MG63 (cell line): ENCODE data around the gene ATRAID. TPM values are rescaled to one million over a fixed set of nuclear protein-coding genes. Genes with fewer than 3 reads are reported as not detected.

ENCODE experiments used
- DNase-seq: peaks from one replicate; pipeline ENCODE4 v3.0.0-alpha.2; 2020
- H3K27me3 ChIP-seq: fragments of 250-450 bp; sonication (Bioruptor Pico); 2 replicates; pipeline ENCODE4 v1.5.1; 2020; ENCODE audit warnings: mild to moderate bottlenecking, moderate library complexity
- H3K36me3 ChIP-seq: fragments of 250-450 bp; sonication (Bioruptor Pico); 2 replicates; pipeline ENCODE4 v1.5.1; 2020; ENCODE audit warnings: mild to moderate bottlenecking, moderate library complexity
- H3K4me3 ChIP-seq: fragments of 250-450 bp; sonication (Bioruptor Pico); 2 replicates; pipeline ENCODE4 v1.5.1; 2020; ENCODE audit warnings: mild to moderate bottlenecking, moderate library complexity
- H3K9me3 ChIP-seq: fragments of 250-450 bp; sonication (Bioruptor Pico); 2 replicates; pipeline ENCODE4 v1.5.1; 2020; ENCODE audit warnings: mild to moderate bottlenecking, moderate library complexity
- total RNA-seq: library from RNA; depleted of rRNA; stranded (reverse); fragments of >200 nt; shearing (Covaris generic); gene quantifications from 2 replicates; pipeline ENCODE4 v1.2.3, GENCODE V29; 2014; ENCODE audit warnings: low replicate concordance

Gene ATRAID
- total RNA-seq, 1 experiment from 2014 or later = 199 TPM

DNA sequence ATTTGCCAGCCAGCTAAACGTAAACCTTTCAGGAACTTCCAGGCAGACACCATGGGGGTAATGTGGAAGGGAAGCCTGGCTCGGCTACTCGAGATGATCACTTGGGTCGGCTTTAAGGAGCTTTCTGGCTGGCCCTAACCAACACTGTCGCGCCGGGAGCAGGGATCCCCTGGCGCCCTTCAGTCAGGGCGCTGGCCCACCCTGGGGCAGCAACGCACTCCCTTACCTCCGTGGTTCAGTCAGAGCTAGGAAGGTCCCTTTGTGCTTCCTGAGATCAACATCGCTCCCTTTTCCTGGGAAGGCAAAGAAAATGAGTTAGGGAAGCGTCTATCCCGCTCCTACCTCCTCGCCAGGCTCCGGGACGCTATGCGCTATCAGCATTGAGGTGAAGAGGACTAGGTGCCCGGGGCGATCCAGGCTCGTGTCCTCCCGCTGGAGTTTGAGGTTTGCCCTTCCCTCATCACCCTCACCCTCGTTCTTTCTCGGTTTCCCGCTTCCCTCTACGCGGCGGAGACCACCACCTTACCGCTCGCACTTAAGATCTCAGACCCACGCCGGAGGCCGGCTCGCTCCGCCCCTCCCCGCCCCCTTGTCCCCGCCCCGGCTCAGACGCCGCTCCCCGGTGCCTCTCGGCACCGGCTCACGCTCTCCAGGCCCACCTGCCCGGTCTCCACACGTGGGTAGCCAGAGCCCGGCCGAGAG is 449 bp upstream of the ATRAID start:
- H3K4me3 ChIP-seq = peak overlapping the region; percentile 65
- no peaks in the 10 kb centered on the region for H3K9me3 ChIP-seq
- no peak for DNase-seq
- no peaks in the 10 kb centered on the region for H3K27me3 ChIP-seq
- H3K36me3 ChIP-seq = peaks cover 42% of the 10 kb centered on the region

DNA sequence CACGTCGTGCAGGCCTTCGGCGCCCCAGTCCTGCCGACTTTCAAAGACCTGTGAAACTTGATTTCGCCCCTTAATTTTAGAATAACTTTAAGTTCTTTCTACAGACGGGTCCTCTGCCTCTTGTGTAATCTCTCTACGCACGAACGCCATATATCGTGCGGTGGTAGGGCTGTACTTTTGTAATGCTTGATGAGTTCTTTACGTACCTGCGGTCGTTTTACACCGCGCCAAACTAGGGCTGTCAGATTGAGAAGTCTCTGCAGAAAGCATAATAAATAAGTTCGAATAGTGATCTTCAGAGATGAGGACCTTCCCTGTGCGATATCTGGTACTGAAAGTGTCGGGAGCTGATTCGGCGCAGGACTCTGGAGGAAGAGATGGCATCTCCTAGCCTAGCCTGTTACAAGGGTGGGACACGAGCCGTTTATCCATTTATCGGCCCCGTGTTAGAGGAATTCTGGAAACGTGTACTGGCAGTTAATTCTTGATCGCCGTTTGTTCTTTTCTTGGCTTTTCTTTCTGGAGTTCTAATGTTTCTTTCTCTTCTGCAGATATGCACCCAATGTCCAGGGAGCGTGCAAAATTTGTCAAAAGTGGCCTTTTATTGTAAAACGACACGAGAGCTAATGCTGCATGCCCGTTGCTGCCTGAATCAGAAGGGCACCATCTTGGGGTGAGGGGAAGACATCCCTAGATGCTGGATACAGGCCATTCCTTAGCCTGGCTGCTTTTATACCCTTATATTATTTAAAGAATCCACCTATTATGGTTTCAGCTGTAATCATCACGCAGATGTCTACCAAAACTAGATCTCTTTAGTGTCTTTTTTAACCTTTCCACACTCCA is 1.0 kb downstream of the ATRAID start:
- peak; percentile 4 for DNase-seq
- H3K4me3 ChIP-seq = peak overlapping the region; percentile 65
- H3K36me3 ChIP-seq = peaks cover 51% of the 10 kb centered on the region
- H3K27me3 ChIP-seq = no peaks in the 10 kb centered on the region
- H3K9me3 ChIP-seq = no peaks in the 10 kb centered on the region

DNA sequence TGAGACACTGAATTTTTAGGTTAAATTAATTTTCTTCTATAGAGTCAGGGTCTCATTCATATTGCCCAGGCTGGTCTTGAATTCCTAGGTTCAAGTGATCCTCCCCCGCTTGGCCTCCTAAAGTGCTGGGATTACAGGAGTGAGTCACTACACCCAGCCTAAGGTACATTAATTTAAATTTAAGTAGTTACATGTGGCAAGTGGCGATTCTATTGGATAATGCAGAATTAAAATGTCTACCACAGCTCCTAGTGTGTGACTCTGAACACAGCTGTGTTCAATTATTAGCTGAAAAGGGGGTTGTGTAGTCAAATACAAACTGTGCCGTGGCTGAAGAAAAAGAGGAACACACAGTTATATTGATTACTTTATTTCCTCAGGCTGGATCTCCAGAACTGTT is 3.1 kb downstream of the ATRAID start:
- Histone ChIP-seq H3K4me3 (no peak overlapping the region), H3K27me3 (no peaks in the 10 kb centered on the region), H3K36me3 (peaks cover 52% of the 10 kb centered on the region), H3K9me3 (no peaks in the 10 kb centered on the region)
- DNase-seq = no peak

DNA sequence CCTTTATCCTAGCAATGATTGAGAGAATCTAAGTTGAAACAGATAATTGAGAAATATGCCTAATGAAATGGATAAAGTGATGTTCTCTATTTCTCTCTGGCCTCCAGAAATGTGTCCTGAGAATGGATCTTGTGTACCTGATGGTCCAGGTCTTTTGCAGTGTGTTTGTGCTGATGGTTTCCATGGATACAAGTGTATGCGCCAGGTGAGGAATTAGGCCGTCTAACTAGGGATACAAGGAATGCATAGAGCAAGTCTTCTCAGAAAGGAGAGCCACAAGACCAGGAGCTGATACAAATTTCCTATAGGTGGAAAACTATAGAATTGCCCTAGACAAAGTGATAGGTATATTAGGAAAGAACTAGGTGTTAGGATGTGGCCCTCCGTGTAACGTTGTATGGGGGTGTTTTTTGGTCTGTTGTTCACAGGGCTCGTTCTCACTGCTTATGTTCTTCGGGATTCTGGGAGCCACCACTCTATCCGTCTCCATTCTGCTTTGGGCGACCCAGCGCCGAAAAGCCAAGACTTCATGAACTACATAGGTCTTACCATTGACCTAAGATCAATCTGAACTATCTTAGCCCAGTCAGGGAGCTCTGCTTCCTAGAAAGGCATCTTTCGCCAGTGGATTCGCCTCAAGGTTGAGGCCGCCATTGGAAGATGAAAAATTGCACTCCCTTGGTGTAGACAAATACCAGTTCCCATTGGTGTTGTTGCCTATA is 4.7 kb downstream of the ATRAID start:
- Histone ChIP-seq H3K36me3 (peaks cover 61% of the 10 kb centered on the region), H3K4me3 (peak overlapping the region; percentile 81)

DNA sequence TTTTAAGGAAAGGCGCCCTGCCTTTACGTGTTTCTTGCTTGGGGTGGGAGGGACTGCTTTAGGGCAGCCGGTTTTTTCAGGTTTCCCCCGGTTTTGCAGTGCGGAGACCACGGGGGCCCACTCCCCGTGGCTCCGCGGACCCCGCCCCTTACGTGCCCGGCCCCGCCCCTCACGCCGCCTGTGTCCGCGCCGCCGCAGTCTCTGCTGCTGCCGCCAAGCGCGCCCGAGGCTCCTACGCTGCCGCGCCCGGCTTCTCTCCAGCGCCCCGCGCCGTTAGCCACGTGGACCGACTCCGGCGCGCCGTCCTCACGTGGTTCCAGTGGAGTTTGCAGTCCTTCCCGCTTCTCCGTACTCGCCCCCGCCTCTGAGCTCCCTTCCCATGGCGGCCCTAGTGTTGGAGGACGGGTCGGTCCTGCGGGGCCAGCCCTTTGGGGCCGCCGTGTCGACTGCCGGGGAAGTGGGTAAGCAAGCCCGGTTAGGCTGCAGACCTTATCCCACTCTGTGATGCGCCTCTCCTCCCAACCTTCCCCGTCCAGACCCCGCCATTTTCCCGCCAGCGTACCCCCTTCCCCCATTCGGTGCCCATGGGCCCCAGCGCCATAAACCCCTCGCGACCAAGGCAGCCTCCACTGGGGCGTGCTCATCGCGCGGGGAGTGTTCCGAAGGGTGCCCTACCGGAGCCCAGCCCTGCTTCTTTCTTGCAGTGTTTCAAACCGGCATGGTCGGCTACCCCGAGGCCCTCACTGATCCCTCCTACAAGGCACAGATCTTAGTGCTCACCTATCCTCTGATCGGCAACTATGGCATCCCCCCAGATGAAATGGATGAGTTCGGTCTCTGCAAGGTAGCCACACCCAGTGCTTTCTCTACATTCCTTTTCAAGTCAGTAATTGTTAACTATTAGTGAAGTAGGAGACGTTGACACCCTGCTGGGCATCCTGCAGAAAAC is 5.6 kb downstream of the ATRAID start, which contains the start of gene CAD:
Gene CAD, plus strand, starts transcription at position 197 of the 949 bp plus-strand sequence. Its CDS starts 183 bp downstream, at position 380.
- H3K36me3 ChIP-seq = peaks cover 70% of the 10 kb centered on the region
- H3K4me3 ChIP-seq = peak within 1 kb of the TSS; percentile 81
- H3K27me3 ChIP-seq = no peaks in the 10 kb centered on the region
- H3K9me3 ChIP-seq = no peaks in the 10 kb centered on the region
- peak; percentile 90 for DNase-seq

More for the DNA sequence above, 4.7 kb downstream of the ATRAID start:
- Histone ChIP-seq H3K9me3 (no peaks in the 10 kb centered on the region), H3K27me3 (no peaks in the 10 kb centered on the region)
- no peak for DNase-seq

DNA sequence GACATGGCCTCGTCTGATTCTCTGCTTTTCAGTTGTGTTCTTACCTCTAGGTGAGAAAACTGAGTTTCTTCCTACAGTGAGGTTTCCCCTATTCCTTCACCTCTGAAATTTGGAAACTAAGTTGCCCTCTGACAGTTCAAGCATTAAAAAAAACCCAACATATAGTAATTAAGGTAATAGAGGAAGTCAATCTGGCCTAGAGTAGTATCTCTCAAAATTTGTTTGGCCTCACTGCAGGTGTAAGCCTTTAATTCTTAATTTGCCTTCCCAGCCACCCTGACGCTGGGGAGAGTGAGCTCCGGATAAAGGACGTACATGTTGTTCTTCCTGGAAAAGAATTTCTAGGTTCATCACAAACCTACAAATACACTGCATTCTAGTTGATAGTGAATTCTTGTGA is 6.8 kb downstream of the ATRAID start:
- Histone ChIP-seq H3K4me3 (peak overlapping the region; percentile 81; the same call in 1 of the 2 replicates), H3K36me3 (peaks cover 76% of the 10 kb centered on the region), H3K9me3 (no peaks in the 10 kb centered on the region), H3K27me3 (no peaks in the 10 kb centered on the region)
- DNase-seq = no peak

DNA sequence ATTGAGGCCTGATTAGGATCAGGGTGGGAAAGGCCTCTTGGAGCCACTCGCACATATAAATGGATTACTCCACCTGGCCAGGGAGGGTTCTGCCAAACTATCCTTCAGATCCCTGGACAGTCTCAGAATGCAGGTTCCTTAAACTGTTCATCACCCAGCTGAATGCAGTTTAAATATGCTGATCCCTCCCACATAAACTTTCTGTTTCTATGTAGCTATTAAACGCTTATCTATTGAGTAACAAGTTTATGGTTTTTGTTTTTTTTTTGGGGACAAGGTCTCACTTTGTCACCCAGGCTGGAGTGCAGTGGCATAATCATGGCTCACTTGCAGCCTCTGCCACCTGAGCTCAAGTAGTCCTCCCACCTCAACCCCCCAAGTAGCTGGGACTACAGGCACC is 7.2 kb downstream of the ATRAID start:
- no peaks in the 10 kb centered on the region for H3K27me3 ChIP-seq
- no peak overlapping the region for H3K4me3 ChIP-seq
- H3K36me3 ChIP-seq = peaks cover 76% of the 10 kb centered on the region
- H3K9me3 ChIP-seq = no peaks in the 10 kb centered on the region
- no peak for DNase-seq

DNA sequence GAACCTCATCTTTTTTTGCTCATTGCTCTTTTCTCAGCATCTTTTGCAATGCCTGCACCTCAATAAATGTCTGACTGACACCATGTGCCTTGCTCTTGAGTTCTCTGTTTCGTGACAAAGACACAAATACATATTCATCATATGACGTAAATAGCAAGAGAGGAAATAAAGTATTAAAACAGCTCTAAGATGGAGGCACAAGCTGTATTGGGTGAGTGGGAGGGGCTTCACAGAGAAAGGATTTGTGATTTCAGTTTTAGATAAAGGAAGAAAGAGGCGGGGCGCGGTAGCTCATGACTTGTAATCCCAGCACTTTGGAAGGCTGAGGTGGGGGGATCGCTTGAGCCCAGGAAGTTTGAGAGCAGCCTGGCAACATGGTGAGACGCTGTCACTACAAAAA is 8.2 kb downstream of the ATRAID start:
- Histone ChIP-seq H3K36me3 (peaks cover 82% of the 10 kb centered on the region), H3K27me3 (no peaks in the 10 kb centered on the region), H3K4me3 (no peak overlapping the region), H3K9me3 (no peaks in the 10 kb centered on the region)
- no peak for DNase-seq

DNA sequence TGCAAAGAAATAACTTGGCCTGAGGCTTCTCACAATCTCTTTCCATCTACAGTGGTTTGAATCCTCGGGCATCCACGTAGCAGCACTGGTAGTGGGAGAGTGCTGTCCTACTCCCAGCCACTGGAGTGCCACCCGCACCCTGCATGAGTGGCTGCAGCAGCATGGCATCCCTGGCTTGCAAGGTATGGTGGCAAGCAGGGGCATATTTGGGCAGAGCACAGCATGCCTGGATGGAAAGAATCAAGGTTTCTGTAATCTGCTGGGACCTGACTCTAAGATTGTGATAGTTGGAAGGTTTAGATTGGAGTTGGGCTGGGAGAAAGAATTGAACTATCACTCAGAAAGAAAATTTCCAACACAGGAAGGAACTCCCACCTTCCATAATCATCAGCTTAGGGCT is 9.3 kb downstream of the ATRAID start:
- H3K27me3 ChIP-seq = no peaks in the 10 kb centered on the region
- no peaks in the 10 kb centered on the region for H3K9me3 ChIP-seq
- no peak overlapping the region for H3K4me3 ChIP-seq
- no peak for DNase-seq
- H3K36me3 ChIP-seq = peaks cover 82% of the 10 kb centered on the region

DNA sequence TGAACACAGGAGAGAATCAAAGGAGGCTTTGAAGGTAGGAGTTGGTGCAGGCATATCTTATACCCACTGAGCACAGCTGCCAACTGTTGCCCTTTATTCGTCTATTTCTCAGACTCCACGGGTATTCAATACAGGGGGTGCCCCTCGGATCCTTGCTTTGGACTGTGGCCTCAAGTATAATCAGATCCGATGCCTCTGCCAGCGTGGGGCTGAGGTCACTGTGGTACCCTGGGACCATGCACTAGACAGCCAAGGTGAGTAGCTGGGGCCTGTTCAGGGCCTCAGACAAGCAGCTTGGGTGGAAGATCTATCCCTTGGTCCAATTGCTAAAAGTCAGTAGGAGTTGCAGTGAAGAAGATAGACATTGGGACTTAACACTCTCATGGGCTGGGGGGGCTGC is 10.6 kb downstream of the ATRAID start:
- H3K9me3 ChIP-seq = no peaks in the 10 kb centered on the region
- no peak for DNase-seq
- H3K36me3 ChIP-seq = peaks cover 86% of the 10 kb centered on the region

DNA sequence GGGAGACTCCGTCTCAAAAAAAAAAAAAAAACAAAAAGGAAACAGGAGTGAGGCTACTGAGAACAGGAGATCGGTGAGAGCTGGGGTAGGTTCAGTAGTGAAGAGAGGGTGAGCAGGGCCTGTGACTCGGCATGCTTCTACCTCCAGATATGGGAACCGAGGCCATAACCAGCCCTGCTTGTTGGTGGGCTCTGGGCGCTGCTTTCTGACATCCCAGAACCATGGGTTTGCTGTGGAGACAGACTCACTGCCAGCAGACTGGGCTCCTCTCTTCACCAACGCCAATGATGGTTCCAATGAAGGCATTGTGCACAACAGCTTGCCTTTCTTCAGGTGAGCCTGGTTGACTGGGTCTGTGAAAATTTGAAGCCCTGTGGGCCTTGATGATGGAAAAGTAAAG is 11.6 kb downstream of the ATRAID start:
- Histone ChIP-seq H3K4me3 (no peak overlapping the region), H3K9me3 (no peaks in the 10 kb centered on the region), H3K27me3 (no peaks in the 10 kb centered on the region), H3K36me3 (peaks cover 86% of the 10 kb centered on the region)
- no peak for DNase-seq

More for the DNA sequence above, 10.6 kb downstream of the ATRAID start:
- Histone ChIP-seq H3K27me3 (no peaks in the 10 kb centered on the region), H3K4me3 (no peak overlapping the region)

DNA sequence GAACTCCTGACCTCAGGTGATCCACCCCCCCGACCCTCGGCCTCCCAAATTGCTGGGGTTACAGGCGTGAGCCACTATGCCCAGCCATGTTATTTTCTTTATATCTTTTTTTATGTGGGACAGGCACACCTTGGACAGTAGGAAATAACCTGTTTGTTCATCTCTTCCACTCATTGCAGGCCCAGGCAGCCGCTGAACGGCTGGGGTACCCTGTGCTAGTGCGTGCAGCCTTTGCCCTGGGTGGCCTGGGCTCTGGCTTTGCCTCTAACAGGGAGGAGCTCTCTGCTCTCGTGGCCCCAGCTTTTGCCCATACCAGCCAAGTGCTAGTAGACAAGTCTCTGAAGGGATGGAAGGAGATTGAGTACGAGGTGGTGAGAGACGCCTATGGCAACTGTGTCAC is 13.7 kb downstream of the ATRAID start:
- DNase-seq = no peak
- no peaks in the 10 kb centered on the region for H3K27me3 ChIP-seq
- no peaks in the 10 kb centered on the region for H3K9me3 ChIP-seq
- peaks cover 83% of the 10 kb centered on the region for H3K36me3 ChIP-seq
- no peak overlapping the region for H3K4me3 ChIP-seq

DNA sequence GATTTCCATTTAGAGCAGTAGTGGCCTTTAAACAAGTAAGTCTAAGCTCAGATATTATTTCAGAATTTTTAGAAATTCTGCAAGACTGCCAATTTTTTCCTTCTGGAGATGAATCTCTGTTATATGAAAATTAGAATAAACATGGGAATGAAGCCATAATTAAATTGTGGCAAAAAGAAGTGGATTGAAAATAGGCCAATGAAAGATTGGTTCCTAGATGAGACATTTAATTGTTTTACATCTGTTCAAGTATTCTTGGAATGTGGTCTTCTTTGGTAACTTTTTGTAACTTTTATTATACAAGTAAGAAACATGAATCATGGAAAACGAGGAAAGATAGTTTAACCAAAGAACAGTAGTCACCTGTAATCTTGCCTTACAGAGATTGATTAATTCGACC is 15.7 kb downstream of the ATRAID start:
- no peak for DNase-seq
- Histone ChIP-seq H3K9me3 (no peaks in the 10 kb centered on the region), H3K36me3 (peaks cover 86% of the 10 kb centered on the region), H3K27me3 (no peaks in the 10 kb centered on the region), H3K4me3 (no peak overlapping the region)

DNA sequence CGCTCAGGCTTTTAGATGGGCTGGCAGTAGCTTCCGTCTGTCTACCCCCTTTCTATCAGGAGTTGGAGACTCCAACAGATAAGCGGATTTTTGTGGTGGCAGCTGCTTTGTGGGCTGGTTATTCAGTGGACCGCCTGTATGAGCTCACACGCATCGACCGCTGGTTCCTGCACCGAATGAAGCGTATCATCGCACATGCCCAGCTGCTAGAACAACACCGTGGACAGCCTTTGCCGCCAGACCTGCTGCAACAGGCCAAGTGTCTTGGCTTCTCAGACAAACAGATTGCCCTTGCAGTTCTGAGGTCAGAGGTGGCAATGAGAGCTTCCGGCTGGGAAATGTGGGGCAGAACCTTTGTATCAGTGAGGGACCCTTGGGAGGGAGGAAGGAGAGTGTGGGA is 20.1 kb downstream of the ATRAID start:
- peaks cover 88% of the 10 kb centered on the region for H3K36me3 ChIP-seq
- no peak for DNase-seq
- H3K9me3 ChIP-seq = no peaks in the 10 kb centered on the region
- H3K4me3 ChIP-seq = no peak overlapping the region
- H3K27me3 ChIP-seq = no peaks in the 10 kb centered on the region

DNA sequence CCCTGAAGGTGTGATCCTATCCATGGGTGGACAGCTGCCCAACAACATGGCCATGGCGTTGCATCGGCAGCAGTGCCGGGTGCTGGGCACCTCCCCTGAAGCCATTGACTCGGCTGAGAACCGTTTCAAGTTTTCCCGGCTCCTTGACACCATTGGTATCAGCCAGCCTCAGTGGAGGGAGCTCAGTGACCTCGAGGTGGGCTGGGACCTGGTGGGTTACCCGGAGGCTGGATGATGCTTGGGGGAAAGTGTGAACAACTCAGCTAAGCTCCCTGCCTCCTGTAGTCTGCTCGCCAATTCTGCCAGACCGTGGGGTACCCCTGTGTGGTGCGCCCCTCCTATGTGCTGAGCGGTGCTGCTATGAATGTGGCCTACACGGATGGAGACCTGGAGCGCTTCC is 21.5 kb downstream of the ATRAID start:
- no peak for DNase-seq
- no peaks in the 10 kb centered on the region for H3K27me3 ChIP-seq
- H3K36me3 ChIP-seq = peaks cover 88% of the 10 kb centered on the region
- no peaks in the 10 kb centered on the region for H3K9me3 ChIP-seq
- H3K4me3 ChIP-seq = no peak overlapping the region

DNA sequence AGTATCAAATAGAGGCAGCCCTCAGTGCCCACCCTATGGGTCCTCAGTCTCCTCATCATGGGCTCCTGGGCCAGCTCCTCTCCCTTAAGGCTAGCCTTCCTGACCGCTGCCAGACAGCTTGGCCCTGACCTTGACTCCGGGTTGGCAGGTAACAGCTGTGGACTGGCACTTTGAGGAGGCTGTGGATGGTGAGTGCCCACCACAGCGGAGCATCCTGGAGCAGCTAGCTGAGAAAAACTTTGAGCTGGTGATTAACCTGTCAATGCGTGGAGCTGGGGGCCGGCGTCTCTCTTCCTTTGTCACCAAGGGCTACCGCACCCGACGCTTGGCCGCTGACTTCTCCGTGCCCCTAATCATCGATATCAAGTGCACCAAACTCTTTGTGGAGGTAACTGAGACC is 24.3 kb downstream of the ATRAID start:
- DNase-seq = no peak
- Histone ChIP-seq H3K36me3 (peaks cover 81% of the 10 kb centered on the region), H3K9me3 (no peaks in the 10 kb centered on the region), H3K4me3 (no peak overlapping the region), H3K27me3 (no peaks in the 10 kb centered on the region)
